ENCODE results near the gene ITGA11.

DNA sequence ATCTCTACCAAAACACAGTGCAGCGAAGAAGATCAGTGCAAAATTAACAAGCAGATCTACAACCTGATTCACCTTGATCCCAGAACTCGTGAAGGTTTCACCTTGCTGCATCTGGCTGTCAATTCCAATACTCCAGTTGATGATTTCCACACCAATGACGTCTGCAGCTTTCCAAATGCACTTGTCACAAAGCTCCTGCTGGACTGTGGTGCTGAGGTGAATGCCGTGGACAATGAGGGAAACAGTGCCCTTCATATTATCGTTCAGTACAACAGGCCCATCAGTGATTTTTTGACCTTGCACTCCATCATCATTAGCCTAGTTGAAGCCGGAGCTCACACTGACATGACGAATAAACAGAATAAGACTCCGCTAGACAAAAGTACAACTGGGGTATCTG is 141.2 kb downstream of the ITGA11 start:
- TF ChIP-seq, protein P1, sequence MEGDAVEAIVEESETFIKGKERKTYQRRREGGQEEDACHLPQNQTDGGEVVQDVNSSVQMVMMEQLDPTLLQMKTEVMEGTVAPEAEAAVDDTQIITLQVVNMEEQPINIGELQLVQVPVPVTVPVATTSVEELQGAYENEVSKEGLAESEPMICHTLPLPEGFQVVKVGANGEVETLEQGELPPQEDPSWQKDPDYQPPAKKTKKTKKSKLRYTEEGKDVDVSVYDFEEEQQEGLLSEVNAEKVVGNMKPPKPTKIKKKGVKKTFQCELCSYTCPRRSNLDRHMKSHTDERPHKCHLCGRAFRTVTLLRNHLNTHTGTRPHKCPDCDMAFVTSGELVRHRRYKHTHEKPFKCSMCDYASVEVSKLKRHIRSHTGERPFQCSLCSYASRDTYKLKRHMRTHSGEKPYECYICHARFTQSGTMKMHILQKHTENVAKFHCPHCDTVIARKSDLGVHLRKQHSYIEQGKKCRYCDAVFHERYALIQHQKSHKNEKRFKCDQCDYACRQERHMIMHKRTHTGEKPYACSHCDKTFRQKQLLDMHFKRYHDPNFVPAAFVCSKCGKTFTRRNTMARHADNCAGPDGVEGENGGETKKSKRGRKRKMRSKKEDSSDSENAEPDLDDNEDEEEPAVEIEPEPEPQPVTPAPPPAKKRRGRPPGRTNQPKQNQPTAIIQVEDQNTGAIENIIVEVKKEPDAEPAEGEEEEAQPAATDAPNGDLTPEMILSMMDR (IDR thresholded peaks at IDR 0.05 in 8 of 11, conservative IDR thresholded peaks at IDR 0.05 in 3 of 11): no peak
- TF ChIP-seq POLR2AphosphoS5 (IDR thresholded peaks at IDR 0.05) (no peak), POLR2A (IDR thresholded peaks at IDR 0.05) (no peak)

All from spleen (tissue), 7 donors.